ENCODE data around the gene IMMT. TPM values are rescaled to one million over a fixed set of nuclear protein-coding genes. Genes with fewer than 3 reads are reported as not detected.

IMMT gene
- total and polyA plus RNA-seq, 2 donors (not counting 3 experiments of a cell fraction or from before 2014, with no cell fraction given), result 35.6 to 112 TPM

DNA sequence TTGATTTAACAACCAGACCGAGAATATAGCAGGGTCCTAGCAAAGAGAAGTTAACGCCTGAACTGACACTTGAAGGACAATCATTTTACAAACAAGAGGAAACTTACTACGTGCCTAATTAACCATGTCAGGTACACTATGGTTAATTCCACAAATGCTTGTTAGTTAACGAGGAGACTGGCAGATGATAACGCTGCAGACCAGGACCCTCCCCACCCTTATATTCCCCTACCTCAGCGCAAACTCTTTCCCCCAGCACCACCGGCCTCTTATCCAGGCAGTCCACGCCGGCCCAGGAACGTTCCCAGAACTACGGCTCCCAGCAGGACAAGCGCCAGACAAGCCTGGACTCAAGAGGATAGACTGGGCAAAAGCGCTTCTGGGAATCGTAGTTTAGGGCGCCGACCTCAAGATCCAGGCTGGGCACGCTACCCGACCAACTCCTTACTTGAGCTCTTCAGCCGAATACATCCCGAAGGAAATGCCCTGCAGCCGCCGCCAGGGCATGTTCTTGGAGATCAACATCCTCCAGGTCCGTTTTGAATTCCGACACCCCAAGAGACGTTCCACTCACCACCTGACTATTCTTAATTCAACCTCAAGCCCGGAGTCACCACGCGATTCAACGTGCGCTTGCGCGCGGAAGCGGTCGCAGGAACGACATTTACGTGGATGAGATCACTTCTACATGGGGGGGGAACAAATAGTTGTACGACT is 89.9 kb downstream of the IMMT start, which contains the start of gene POLR1A:
POLR1A (minus strand) TSS at position 635 of the 717 bp plus-strand sequence; CDS start at position 525, 110 bp downstream.
- Histone ChIP-seq H3K4me2 (ENCODE audit: insufficient read depth, low read length) (peak within 1 kb of the TSS; percentile 91), H3K9ac (replicated peaks; ENCODE audit: extremely low read depth, insufficient read depth, low read length) (peak within 1 kb of the TSS; percentile 86), H4K20me1 (replicated peaks; ENCODE audit: control insufficient read depth, extremely low read depth, insufficient read depth, low read length) (no peaks in the 10 kb centered on the region), H3K27ac (ENCODE audit: insufficient read depth, low read depth, low read length) (peak within 1 kb of the TSS; percentile 78), H3K27me3 (ENCODE audit: control insufficient read depth in 2 of 2, insufficient read depth in 2 of 2, low read length in 2 of 2) (no peaks in the 10 kb centered on the region), H3K79me2 (ENCODE audit: control insufficient read depth, insufficient read depth, low read length) (peaks cover 85% of the 10 kb centered on the region), H3K36me3 (ENCODE audit: control insufficient read depth in 2 of 2, extremely low read depth in 1 of 2, insufficient read depth in 2 of 2, low read length in 2 of 2) (peaks cover under 1 to 1% of the 10 kb centered on the region in 2 experiments), H2AFZ (ENCODE audit: low read depth, low read length) (peak within 1 kb of the TSS; percentile 81), H3K4me3 (replicated peaks in 1 of 3; ENCODE audit: insufficient read depth in 1 of 3, low read depth in 1 of 3, low read length in 3 of 3) (peak within 1 kb of the TSS; percentile 36 to 84 (median 77)), H3K4me1 (ENCODE audit: control insufficient read depth, extremely low read depth, insufficient read depth, low read length) (peaks cover 23% of the 10 kb centered on the region), H3K9me1 (replicated peaks; ENCODE audit: control insufficient read depth, extremely low read depth, insufficient read depth, low read length) (no peaks in the 10 kb centered on the region), H3K9me3 (replicated peaks; ENCODE audit: control insufficient read depth, insufficient read depth, low read length) (no peaks in the 10 kb centered on the region)
- TF ChIP-seq, protein P1, sequence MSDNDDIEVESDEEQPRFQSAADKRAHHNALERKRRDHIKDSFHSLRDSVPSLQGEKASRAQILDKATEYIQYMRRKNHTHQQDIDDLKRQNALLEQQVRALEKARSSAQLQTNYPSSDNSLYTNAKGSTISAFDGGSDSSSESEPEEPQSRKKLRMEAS (IDR thresholded peaks at IDR 0.05; ENCODE audit: insufficient read depth, insufficient read length), result no peak
- TF ChIP-seq JUN (IDR thresholded peaks at IDR 0.05; ENCODE audit: borderline replicate concordance, insufficient read depth, insufficient read length, low read depth), result peak; percentile 5
- TF ChIP-seq MYC (IDR thresholded peaks at IDR 0.05; ENCODE audit: low read depth, low read length), result no peak
- TF ChIP-seq, protein P2, sequence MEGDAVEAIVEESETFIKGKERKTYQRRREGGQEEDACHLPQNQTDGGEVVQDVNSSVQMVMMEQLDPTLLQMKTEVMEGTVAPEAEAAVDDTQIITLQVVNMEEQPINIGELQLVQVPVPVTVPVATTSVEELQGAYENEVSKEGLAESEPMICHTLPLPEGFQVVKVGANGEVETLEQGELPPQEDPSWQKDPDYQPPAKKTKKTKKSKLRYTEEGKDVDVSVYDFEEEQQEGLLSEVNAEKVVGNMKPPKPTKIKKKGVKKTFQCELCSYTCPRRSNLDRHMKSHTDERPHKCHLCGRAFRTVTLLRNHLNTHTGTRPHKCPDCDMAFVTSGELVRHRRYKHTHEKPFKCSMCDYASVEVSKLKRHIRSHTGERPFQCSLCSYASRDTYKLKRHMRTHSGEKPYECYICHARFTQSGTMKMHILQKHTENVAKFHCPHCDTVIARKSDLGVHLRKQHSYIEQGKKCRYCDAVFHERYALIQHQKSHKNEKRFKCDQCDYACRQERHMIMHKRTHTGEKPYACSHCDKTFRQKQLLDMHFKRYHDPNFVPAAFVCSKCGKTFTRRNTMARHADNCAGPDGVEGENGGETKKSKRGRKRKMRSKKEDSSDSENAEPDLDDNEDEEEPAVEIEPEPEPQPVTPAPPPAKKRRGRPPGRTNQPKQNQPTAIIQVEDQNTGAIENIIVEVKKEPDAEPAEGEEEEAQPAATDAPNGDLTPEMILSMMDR (IDR thresholded peaks at IDR 0.05; ENCODE audit: extremely low read depth in 1 of 2, insufficient read depth in 1 of 2, low read depth in 1 of 2, low read length in 2 of 2), result no peak
- ChIA-PET CTCF (interaction anchor here (1.0 to 1.9 kb wide), 5 partner anchors 9 to 456 kb away, joined by 3 to 10 read pairs (median 4); partner anchors contain the start of gene ST3GAL5), POLR2A (interaction anchor here (0.6 to 1.2 kb wide), 3 partner anchors 9 to 278 kb away, joined by 3 read pairs; no protein-coding TSS in a partner anchor)
- peak; percentile 96 for FAIRE-seq
- dilution Hi-C loops (cut with MboI; ENCODE audit: extremely low pct_ligation_motif_present, low sequenced_read_pairs), result no loop called here
- intact Hi-C loops (cut with micrococcal nuclease), result no loop called here
- no TSS peak for BruUV-seq (replicated peaks)
- DNase-seq (ENCODE audit: low read depth, low spot score), result peak; percentile 97

Measured in endothelial cell of umbilical vein (primary cell).